Activated T-cell treated with anti-CD3 and anti-CD28 coated beads, Interleukin-2, amount 50 U/mL, for 1 hour (primary cell): ENCODE data around the gene ERBB4.
"Not testable (repeated sequence)": the region's sequence is repeated elsewhere in the genome, so short reads cannot be mapped to it uniquely, and the experiment has no call there.

Source experiments
- DNase-seq: peaks from one replicate; pipeline ENCODE4 v3.0.0-alpha.2; 2020

Gene ERBB4

DNA sequence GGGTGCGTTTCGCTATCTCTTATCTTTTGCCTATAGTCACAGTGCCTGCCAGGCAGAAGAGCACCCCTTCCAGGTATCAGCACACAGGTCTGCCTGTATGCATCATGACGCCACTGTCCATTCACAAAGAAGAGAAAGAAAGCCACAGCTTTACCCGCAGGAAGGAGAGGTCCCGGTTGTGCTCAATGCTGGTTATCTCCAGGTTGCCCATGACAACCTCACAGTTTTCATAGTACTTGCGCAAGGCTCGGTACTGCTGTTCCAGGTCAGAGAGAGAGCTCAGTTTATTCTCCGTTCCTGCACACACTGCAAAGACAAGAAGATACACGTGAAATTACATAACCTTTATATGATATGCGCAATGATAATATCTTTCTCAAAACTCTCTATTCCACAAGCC is 414.0 kb downstream of the ERBB4 start:
- DNase-seq: no peak

DNA sequence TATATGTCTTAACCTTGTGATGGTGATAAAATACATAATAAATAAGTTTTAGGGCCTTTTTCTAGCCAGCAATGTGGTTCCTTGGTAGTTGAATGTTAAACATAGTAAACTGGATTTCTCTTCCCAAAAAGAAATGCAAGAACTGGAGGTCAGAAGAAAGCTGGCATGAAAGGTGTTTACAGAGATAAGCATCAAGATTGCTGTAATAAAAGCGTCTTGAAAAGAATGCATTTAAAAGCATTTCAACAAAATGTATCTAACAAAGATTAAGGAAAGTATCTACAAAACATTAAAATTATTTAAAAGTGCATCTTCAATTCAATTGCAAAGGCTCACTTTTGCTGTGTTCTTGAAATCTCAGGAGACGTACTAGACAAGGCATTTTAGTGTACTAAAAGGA is 419.0 kb downstream of the ERBB4 start:
- no peak for DNase-seq

DNA sequence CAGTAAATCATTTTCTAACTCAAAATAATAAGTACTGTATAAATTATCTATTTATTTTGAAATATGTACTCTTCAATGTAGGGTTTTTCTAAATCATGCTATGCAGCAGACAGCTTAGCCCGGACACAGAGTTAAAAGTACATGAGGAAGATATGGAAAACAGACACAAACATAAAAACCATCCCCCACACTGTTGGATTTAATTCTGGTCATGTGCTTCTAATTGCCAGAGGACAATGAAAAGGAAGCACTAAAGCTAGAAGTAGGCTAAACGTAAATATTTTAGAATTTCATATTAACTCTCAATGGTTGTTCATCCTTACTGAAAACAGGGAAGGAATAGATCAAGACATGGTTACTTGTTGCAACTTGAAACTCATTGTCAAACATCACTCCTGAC is 420.7 kb downstream of the ERBB4 start:
- DNase-seq: no peak

- DNase-seq: no peak
These were observed 424.1 kb downstream of the ERBB4 start for GRCh38 chr2:212114489-212114888.

DNA sequence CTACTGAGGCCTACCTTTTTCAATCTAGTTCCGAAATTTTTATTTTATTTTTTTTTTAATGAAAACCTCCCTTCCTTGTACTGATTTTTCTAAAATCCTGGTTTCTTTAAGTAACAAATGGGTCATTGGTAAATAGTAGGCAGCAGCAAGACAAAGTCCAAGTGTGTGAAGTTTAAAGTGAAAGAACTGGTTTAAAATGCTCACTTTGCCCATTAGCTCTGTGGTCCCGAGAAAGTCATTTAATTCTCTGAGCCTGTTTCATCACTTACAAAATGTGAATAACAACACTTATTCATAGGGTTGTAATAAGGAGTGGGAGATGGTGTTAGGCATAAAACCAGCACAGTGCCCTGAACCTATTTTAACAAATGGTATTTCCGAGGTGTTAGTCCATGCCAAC is 426.2 kb downstream of the ERBB4 start:
- no peak for DNase-seq

- DNase-seq: no peak
These were observed 428.6 kb downstream of the ERBB4 start for GRCh38 chr2:212109792-212110680.

- DNase-seq: no peak
These were observed 429.4 kb downstream of the ERBB4 start for GRCh38 chr2:212109217-212109616.

- no peak for DNase-seq
These were observed 430.6 kb downstream of the ERBB4 start for GRCh38 chr2:212107989-212108388.

DNA sequence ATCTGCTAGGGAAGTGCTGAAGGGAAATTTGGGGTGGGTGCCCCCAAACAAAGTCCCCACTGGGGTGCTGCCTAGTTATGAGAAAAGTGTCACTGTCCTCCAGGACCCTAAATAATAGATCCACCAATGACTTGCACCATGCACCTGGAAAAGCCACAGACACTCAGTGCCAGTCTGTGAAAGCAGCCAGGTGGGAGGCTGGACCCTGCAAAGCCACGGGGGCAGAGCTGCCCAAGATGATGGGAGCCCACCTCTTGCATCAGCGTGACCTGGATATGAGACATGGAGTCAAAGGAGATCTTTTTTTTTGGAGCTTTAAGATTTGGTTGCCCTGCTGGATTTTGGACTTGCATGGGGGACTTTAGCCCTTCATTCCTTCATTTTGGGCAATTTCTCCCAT is 431.6 kb downstream of the ERBB4 start:
- no peak for DNase-seq

DNA sequence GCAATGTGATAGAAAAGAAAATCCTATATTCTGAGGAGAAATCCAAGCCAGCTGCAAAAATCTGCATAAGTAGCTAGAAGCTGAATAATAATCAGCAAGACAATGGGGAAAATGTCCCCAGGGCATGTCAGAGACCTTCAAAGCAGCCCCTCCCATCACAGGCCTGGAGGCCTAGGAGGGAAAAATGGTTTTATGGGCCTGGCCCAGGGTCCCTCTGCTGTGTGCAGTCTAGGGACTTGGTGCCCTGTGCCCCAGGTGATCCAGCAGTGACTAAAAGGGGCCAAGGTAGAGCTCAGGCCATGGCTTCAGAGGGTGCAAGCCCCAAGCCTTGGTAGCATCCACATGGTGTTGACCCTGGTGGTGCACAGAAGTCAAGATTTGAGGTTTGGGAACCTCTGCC is 432.1 kb downstream of the ERBB4 start:
- DNase-seq: not testable (repeated sequence)

DNA sequence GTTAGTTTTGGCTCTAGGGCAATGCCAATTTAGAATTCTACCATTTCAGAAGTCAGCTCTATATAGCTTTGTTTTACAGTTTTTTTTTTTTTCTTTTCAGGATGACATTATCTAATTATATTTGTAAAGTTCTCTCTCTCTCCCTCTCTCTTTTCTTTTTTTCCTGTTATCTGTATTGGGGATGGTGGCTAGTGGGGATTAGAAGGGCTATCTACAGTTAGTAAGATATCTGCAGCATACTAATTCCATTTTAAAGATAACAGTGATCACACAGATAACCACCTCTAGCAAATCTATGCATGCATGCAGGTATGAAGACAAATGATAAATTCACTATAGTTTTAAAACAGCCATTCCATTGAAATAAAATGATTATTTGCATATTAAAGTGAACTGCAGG is 438.9 kb downstream of the ERBB4 start:
- no peak for DNase-seq

- no peak for DNase-seq
These were observed 439.6 kb downstream of the ERBB4 start for GRCh38 chr2:212098966-212099365.

DNA sequence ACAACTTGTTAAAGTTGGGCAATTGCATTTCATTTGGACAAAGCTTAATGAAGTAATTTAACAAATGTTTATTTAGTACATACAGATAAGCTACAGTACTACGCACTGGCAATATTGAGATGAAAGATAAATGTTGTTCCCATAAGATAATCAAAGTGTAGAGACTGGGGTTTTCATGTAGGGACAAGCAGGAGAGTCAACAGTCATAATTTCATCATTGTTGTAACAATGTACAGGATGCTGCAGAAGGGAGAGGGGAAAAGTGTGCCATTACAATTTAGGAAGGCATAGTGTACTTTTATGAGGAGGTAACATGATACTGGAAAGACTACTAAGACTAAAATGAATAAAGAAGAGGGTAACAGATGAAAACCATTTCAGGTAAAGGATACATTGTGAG is 441.6 kb downstream of the ERBB4 start:
- DNase-seq: no peak

- no peak for DNase-seq
These were observed 448.7 kb downstream of the ERBB4 start for GRCh38 chr2:212089873-212090272.

GRCh38 chr2:212088353-212088752 is 450.2 kb downstream of the ERBB4 start:
- DNase-seq: no peak

- no peak for DNase-seq
These were observed 455.1 kb downstream of the ERBB4 start for GRCh38 chr2:212083492-212083891.

GRCh38 chr2:212078103-212078502 is 460.5 kb downstream of the ERBB4 start:
- DNase-seq: no peak

GRCh38 chr2:212076456-212076855 is 462.1 kb downstream of the ERBB4 start:
- no peak for DNase-seq

DNA sequence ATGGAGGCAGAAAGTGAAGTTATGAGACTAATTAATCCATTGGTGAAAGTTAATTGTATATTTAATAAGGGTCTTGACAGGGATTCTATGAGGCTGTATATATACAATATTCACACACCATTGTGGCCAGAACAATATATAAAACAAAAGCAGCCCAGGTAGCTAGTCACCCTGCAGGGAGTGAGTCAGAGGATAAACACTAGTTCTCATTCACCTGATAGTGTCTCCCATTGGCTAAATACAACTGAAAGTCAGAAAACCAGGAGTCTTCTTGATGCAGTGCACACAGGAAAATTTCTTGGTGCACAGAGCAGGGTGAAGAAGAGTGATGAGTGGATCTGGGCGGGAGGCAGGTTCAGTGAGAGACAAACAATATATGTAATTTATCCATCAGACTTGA is 465.2 kb downstream of the ERBB4 start:
- DNase-seq: no peak

- no peak for DNase-seq
These were observed 472.1 kb downstream of the ERBB4 start for GRCh38 chr2:212066546-212066945.

DNA sequence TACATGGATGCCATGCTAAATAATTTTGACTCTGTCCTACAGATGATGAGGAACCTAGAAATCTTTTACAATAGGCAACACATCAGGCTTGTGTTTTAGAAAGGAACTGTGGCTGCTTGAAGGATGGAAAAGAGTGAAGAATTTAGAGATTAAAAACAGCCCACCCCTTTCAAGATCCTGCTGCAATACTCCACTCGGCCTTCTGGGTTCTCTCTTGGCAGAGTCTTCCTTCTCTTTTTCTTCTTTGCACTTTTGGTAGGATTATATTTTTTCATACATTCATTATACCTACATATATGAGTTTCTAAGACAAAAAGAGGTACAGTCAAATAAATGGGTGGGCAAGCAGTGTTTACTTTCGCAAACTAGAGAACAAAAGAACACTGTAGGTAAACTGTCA is 474.3 kb downstream of the ERBB4 start:
- DNase-seq: no peak

GRCh38 chr2:212052412-212053159 is 486.0 kb downstream of the ERBB4 start:
- DNase-seq: no peak

DNA sequence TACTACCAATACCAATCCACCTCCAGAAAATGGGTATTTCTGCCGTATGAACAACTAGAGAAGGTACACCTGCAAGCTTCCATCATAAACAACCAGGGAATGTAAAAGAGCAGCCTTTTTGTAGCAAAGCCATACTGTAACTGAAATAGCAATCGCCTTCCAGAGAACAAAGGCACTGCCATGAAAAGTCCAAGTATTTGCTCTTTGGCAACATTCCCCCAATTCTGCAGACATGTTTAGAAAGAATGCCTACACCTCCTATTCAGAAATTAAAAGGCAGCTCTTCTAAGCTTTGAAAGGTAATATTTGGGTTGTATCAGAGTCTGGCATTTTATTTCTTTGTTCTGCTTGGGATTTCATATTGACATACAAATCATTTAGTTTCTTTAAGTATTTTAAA is 487.7 kb downstream of the ERBB4 start:
- no peak for DNase-seq

- no peak for DNase-seq
These were observed 496.0 kb downstream of the ERBB4 start for GRCh38 chr2:212042562-212042961.
